ENCODE results near the gene DOHH.
"Not testable (repeated sequence)": the region's sequence is repeated elsewhere in the genome, so short reads cannot be mapped to it uniquely, and the experiment has no call there.

The DOHH gene

GRCh38 chr19:3529299-3529698, 28.8 kb upstream of the DOHH start:
- H3K4me3 ChIP-seq; H3K4me1 ChIP-seq; in situ Hi-C loops (cut with MboI; ENCODE audit: low sequenced_read_pairs); H3K9me3 ChIP-seq; H3K27me3 ChIP-seq (ENCODE audit: low read depth); DNase-seq (ENCODE audit: low spot score in 2 of 2): not testable (repeated sequence)
- H3K36me3 ChIP-seq (replicated peaks), result peaks cover 61% of the 10 kb centered on the region

GRCh38 chr19:3528539-3529211, 28.2 kb upstream of the DOHH start:
- H3K4me1 ChIP-seq, result no peaks in the 10 kb centered on the region
- no peaks in the 10 kb centered on the region for H3K9me3 ChIP-seq
- H3K27me3 ChIP-seq (ENCODE audit: low read depth), result no peaks in the 10 kb centered on the region
- H3K4me3 ChIP-seq, result no peak overlapping the region
- DNase-seq (ENCODE audit: low spot score in 2 of 2), result no peak
- in situ Hi-C loops (cut with MboI; ENCODE audit: low sequenced_read_pairs), result no loop called here
- peaks cover 63% of the 10 kb centered on the region for H3K36me3 ChIP-seq (replicated peaks)

GRCh38 chr19:3528080-3528479, 27.6 kb upstream of the DOHH start:
- Histone ChIP-seq H3K4me3 (no peak overlapping the region), H3K9me3 (no peaks in the 10 kb centered on the region), H3K27me3 (ENCODE audit: low read depth) (no peaks in the 10 kb centered on the region), H3K4me1 (no peaks in the 10 kb centered on the region), H3K36me3 (replicated peaks) (peaks cover 63% of the 10 kb centered on the region)
- in situ Hi-C loops (cut with MboI; ENCODE audit: low sequenced_read_pairs), result no loop called here
- no peak for DNase-seq (ENCODE audit: low spot score in 2 of 2)

- no peaks in the 10 kb centered on the region for H3K9me3 ChIP-seq
- in situ Hi-C loops (cut with MboI; ENCODE audit: low sequenced_read_pairs), result no loop called here
- H3K36me3 ChIP-seq (replicated peaks), result peaks cover 57% of the 10 kb centered on the region
- no peak for DNase-seq (ENCODE audit: low spot score in 2 of 2)
- no peaks in the 10 kb centered on the region for H3K27me3 ChIP-seq (ENCODE audit: low read depth)
- no peaks in the 10 kb centered on the region for H3K4me1 ChIP-seq
- no peak overlapping the region for H3K4me3 ChIP-seq
Observed at GRCh38 chr19:3527238-3527910, 26.9 kb upstream of the DOHH start.

- in situ Hi-C loops (cut with MboI; ENCODE audit: low sequenced_read_pairs), result no loop called here
- H3K9me3 ChIP-seq, result no peaks in the 10 kb centered on the region
- H3K4me1 ChIP-seq, result no peaks in the 10 kb centered on the region
- DNase-seq (ENCODE audit: low spot score in 2 of 2), result no peak
- peaks cover 50% of the 10 kb centered on the region for H3K36me3 ChIP-seq (replicated peaks)
- no peaks in the 10 kb centered on the region for H3K27me3 ChIP-seq (ENCODE audit: low read depth)
- H3K4me3 ChIP-seq, result no peak overlapping the region
Observed at GRCh38 chr19:3526507-3527237, 26.2 kb upstream of the DOHH start.

GRCh38 chr19:3524904-3525451, 24.5 kb upstream of the DOHH start:
- in situ Hi-C loops (cut with MboI; ENCODE audit: low sequenced_read_pairs), result no loop called here
- Histone ChIP-seq H3K36me3 (replicated peaks) (peaks cover 42% of the 10 kb centered on the region), H3K27me3 (ENCODE audit: low read depth) (no peaks in the 10 kb centered on the region), H3K4me1 (no peaks in the 10 kb centered on the region), H3K9me3 (no peaks in the 10 kb centered on the region), H3K4me3 (no peak overlapping the region)
- no peak for DNase-seq (ENCODE audit: low spot score in 2 of 2)

- in situ Hi-C loops (cut with MboI; ENCODE audit: low sequenced_read_pairs), result no loop called here
- H3K4me1 ChIP-seq, result no peaks in the 10 kb centered on the region
- peaks cover 45% of the 10 kb centered on the region for H3K36me3 ChIP-seq (replicated peaks)
- no peak overlapping the region for H3K4me3 ChIP-seq
- H3K9me3 ChIP-seq, result no peaks in the 10 kb centered on the region
- H3K27me3 ChIP-seq (ENCODE audit: low read depth), result no peaks in the 10 kb centered on the region
- DNase-seq (ENCODE audit: low spot score in 2 of 2), result no peak
Observed at GRCh38 chr19:3524078-3524842, 23.8 kb upstream of the DOHH start.

GRCh38 chr19:3523361-3524077, 23.0 kb upstream of the DOHH start:
- Histone ChIP-seq H3K9me3 (no peaks in the 10 kb centered on the region), H3K4me1 (no peaks in the 10 kb centered on the region), H3K36me3 (replicated peaks) (peaks cover 45% of the 10 kb centered on the region), H3K27me3 (ENCODE audit: low read depth) (no peaks in the 10 kb centered on the region), H3K4me3 (no peak overlapping the region)
- no peak for DNase-seq (ENCODE audit: low spot score in 2 of 2)
- in situ Hi-C loops (cut with MboI; ENCODE audit: low sequenced_read_pairs), result no loop called here

- Histone ChIP-seq H3K36me3 (replicated peaks) (peaks cover 44% of the 10 kb centered on the region), H3K27me3 (ENCODE audit: low read depth) (no peaks in the 10 kb centered on the region), H3K9me3 (no peaks in the 10 kb centered on the region), H3K4me3 (no peak overlapping the region), H3K4me1 (no peaks in the 10 kb centered on the region; the same call in 1 of the 2 replicates)
- DNase-seq (ENCODE audit: low spot score in 2 of 2), result no peak
- in situ Hi-C loops (cut with MboI; ENCODE audit: low sequenced_read_pairs), result no loop called here
Observed at GRCh38 chr19:3522421-3523360, 22.2 kb upstream of the DOHH start.

- in situ Hi-C loops (cut with MboI; ENCODE audit: low sequenced_read_pairs), result no loop called here
- no peak for DNase-seq (ENCODE audit: low spot score in 2 of 2)
- no peaks in the 10 kb centered on the region; the same call in 1 of the 2 replicates for H3K4me1 ChIP-seq
- no peaks in the 10 kb centered on the region for H3K27me3 ChIP-seq (ENCODE audit: low read depth)
- H3K9me3 ChIP-seq, result no peaks in the 10 kb centered on the region
- peaks cover 30% of the 10 kb centered on the region for H3K36me3 ChIP-seq (replicated peaks)
- no peak overlapping the region for H3K4me3 ChIP-seq
Observed at GRCh38 chr19:3521104-3521445, 20.6 kb upstream of the DOHH start.

- peaks cover 25% of the 10 kb centered on the region for H3K36me3 ChIP-seq (replicated peaks)
- in situ Hi-C loops (cut with MboI; ENCODE audit: low sequenced_read_pairs), result no loop called here
Observed at GRCh38 chr19:3520166-3521103, 20.0 kb upstream of the DOHH start.

More at GRCh38 chr19:3520166-3521103, 20.0 kb upstream of the DOHH start:
- no peaks in the 10 kb centered on the region for H3K27me3 ChIP-seq (ENCODE audit: low read depth)
- no peak overlapping the region for H3K4me3 ChIP-seq
- no peaks in the 10 kb centered on the region for H3K9me3 ChIP-seq
- no peak for DNase-seq (ENCODE audit: low spot score in 2 of 2)
- no peaks in the 10 kb centered on the region; the same call in 1 of the 2 replicates for H3K4me1 ChIP-seq
